NCI-H1417 treated with DMSO at 0.1 percent for 48 hours (cell line): ENCODE results near the gene MSH5.
A peak's percentile ranks its signal among the peaks of the same experiment; 100 is the strongest.

Experiments used
- DNase-seq: peaks from one replicate; lab custom pipeline; 2025; lab: John Stamatoyannopoulos, UW

MSH5 gene

GRCh38 chr6:31760790-31761189 lies 21.0 kb downstream of the MSH5 start:
- no peak for DNase-seq

GRCh38 chr6:31761343-31761742 lies 21.5 kb downstream of the MSH5 start:
- DNase-seq = no peak

- no peak for DNase-seq
Observed at GRCh38 chr6:31762356-31762755, 22.6 kb downstream of the MSH5 start, which contains the start of gene SAPCD1. SAPCD1 (plus strand) TSS chr6:31762656; CDS start chr6:31763055, 399 bp downstream.

- DNase-seq = no peak
Observed at GRCh38 chr6:31762878-31763618, 23.2 kb downstream of the MSH5 start.

GRCh38 chr6:31763619-31763940 lies 23.8 kb downstream of the MSH5 start:
- DNase-seq = no peak

- no peak for DNase-seq
Observed at GRCh38 chr6:31764198-31764597, 24.4 kb downstream of the MSH5 start.

GRCh38 chr6:31765559-31765909 lies 25.7 kb downstream of the MSH5 start:
- DNase-seq = no peak

- no peak for DNase-seq
Observed at GRCh38 chr6:31765910-31766794, 26.3 kb downstream of the MSH5 start.

GRCh38 chr6:31767096-31767645 lies 27.4 kb downstream of the MSH5 start:
- no peak for DNase-seq

GRCh38 chr6:31768363-31769257 lies 28.8 kb downstream of the MSH5 start:
- DNase-seq = no peak

- DNase-seq = no peak
Observed at GRCh38 chr6:31769684-31770371, 30.0 kb downstream of the MSH5 start.

GRCh38 chr6:31770860-31771259 lies 31.1 kb downstream of the MSH5 start:
- no peak for DNase-seq

- DNase-seq = no peak
Observed at GRCh38 chr6:31771992-31772358, 32.2 kb downstream of the MSH5 start.

GRCh38 chr6:31775184-31775583 lies 35.4 kb downstream of the MSH5 start:
- no peak for DNase-seq

GRCh38 chr6:31775633-31776484 lies 36.1 kb downstream of the MSH5 start:
- DNase-seq = no peak

GRCh38 chr6:31776485-31776988 lies 36.7 kb downstream of the MSH5 start:
- DNase-seq = no peak

GRCh38 chr6:31776989-31777666 lies 37.3 kb downstream of the MSH5 start, which contains the start of gene VWA7:
VWA7 (minus strand) TSS chr6:31777328; CDS start chr6:31776779, 549 bp downstream.
- DNase-seq = peak; percentile 40

GRCh38 chr6:31777667-31778050 lies 37.9 kb downstream of the MSH5 start:
- no peak for DNase-seq

- DNase-seq = no peak
Observed at GRCh38 chr6:31778193-31778592, 38.4 kb downstream of the MSH5 start.
